ENCODE data around the gene LRRC43.

DNA sequence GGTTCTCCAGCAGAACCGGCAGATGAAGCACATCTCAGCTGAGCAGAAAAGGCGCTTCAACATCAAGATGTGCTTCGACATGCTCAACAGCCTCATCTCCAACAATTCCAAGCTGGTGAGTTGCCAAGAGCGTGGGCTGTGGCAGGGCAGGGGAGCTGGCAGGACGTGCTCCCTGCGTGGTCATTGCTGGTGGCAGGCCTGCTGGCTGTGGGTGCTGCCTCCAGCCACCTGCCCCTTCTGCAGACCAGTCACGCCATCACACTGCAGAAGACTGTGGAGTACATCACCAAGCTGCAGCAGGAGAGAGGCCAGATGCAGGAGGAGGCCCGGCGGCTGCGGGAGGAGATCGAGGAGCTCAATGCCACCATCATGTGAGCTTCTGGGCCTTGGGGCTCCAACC lies 44.7 kb upstream of the LRRC43 start:
- TF ChIP-seq, protein P1, sequence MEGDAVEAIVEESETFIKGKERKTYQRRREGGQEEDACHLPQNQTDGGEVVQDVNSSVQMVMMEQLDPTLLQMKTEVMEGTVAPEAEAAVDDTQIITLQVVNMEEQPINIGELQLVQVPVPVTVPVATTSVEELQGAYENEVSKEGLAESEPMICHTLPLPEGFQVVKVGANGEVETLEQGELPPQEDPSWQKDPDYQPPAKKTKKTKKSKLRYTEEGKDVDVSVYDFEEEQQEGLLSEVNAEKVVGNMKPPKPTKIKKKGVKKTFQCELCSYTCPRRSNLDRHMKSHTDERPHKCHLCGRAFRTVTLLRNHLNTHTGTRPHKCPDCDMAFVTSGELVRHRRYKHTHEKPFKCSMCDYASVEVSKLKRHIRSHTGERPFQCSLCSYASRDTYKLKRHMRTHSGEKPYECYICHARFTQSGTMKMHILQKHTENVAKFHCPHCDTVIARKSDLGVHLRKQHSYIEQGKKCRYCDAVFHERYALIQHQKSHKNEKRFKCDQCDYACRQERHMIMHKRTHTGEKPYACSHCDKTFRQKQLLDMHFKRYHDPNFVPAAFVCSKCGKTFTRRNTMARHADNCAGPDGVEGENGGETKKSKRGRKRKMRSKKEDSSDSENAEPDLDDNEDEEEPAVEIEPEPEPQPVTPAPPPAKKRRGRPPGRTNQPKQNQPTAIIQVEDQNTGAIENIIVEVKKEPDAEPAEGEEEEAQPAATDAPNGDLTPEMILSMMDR (IDR thresholded peaks at IDR 0.05): no peak
- TF ChIP-seq EZH2 (IDR thresholded peaks at IDR 0.05): no peak
- no peak for TF ChIP-seq EZH2phosphoT487 (IDR thresholded peaks at IDR 0.05)

Data from neural progenitor cell (in vitro differentiated cells).